MG63 (cell line): ENCODE measurements around the gene EHD4. TPM values are rescaled to one million over a fixed set of nuclear protein-coding genes. Genes with fewer than 3 reads are reported as not detected.

ENCODE experiments used
- DNase-seq: peaks from one replicate; pipeline ENCODE4 v3.0.0-alpha.2; 2020
- H3K27me3 ChIP-seq: fragments of 250-450 bp; sonication (Bioruptor Pico); 2 replicates; pipeline ENCODE4 v1.5.1; 2020; ENCODE audit warnings: mild to moderate bottlenecking, moderate library complexity
- H3K36me3 ChIP-seq: fragments of 250-450 bp; sonication (Bioruptor Pico); 2 replicates; pipeline ENCODE4 v1.5.1; 2020; ENCODE audit warnings: mild to moderate bottlenecking, moderate library complexity
- H3K4me3 ChIP-seq: fragments of 250-450 bp; sonication (Bioruptor Pico); 2 replicates; pipeline ENCODE4 v1.5.1; 2020; ENCODE audit warnings: mild to moderate bottlenecking, moderate library complexity
- H3K9me3 ChIP-seq: fragments of 250-450 bp; sonication (Bioruptor Pico); 2 replicates; pipeline ENCODE4 v1.5.1; 2020; ENCODE audit warnings: mild to moderate bottlenecking, moderate library complexity
- total RNA-seq: library from RNA; depleted of rRNA; stranded (reverse); fragments of >200 nt; shearing (Covaris generic); gene quantifications from 2 replicates; pipeline ENCODE4 v1.2.3, GENCODE V29; 2014; ENCODE audit warnings: low replicate concordance

Gene EHD4
- total RNA-seq, 1 experiment from 2014 or later, result 15.9 TPM

DNA sequence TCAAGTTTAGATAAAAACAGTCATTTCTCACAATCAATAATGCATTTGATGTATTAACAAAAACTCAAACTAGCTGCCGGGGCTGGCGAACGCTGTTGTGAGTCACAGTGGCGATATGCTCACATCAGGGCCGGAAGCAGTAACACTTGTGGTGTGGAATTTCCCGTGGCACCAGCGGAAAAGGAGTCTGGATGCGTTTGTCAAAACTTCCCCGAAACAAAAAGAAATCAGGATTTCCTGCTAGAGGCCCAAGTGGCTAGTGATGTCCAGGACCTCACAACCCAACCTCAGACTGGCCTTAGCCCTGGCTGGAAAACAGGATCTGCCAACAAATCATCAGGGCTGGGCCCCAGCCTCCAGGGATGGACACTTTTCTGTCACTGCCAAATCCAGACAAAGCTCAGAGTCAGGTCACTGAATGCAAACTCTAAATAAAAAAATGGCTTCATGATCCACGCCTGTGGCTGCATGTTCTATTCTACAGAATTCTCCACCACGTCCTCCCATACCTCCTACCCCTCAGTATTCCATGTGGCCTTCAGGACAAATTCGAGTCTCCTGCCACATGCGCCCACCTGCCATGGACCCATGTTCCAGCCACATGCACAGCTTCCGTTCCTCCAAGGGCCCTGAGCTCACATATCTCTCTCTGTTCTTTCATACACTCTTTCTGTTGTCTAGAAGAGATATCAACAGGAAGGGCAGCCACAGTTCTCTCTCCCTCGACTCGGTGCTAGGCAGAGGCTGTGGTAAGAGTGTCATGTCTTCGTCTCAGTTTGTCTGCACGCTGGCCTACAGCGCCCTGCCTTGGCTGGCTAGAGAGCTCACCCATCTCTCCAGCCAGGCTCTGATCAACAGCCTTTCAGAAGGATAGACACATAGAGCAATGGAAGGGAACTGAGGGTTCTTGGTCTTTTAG, 35.4 kb downstream of the EHD4 start:
- Histone ChIP-seq H3K9me3 (no peaks in the 10 kb centered on the region), H3K4me3 (no peak overlapping the region), H3K36me3 (peaks cover 74% of the 10 kb centered on the region), H3K27me3 (no peaks in the 10 kb centered on the region)
- no peak for DNase-seq

DNA sequence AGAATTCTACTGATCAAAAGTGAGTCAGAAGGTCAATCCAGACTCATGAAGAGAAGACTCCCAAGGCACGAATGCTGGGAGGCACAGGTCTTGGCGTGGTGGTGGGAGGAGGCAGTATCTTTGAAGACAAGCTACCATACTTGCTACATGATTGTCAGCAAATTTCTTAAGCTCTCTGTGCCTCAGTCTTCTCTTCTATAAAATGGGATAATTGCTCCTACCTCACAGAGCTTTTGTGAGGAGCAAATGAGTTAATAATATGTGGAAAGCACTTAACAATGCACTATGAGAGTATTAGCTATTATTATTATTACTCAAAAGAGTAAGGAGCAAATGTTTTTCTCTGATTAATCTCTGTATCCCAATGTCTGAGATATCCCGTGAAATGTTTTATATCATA, 36.2 kb downstream of the EHD4 start:
- no peak for DNase-seq
- H3K9me3 ChIP-seq, result no peaks in the 10 kb centered on the region

DNA sequence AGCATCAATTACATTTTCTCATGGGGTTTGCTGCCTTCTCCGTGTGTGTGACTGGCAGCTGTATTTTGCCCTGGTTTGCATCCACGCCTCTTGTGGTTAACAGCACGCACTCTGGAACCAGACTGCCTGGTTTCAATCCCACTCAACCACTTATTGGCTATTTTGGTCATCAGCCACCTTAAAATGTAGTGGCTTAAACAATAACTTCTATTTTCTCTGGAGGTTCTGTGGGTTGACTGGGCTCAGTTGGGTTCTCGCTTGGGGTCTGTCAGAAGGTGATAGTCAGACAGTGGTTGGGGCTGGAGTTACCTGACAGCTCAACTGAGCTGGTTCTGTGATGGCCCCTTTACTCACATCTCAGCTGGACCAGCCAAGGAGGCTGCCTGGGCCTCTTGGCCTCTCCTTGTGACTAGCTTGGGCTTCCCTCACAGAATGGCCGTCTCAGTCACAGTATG, 36.8 kb downstream of the EHD4 start:
- Histone ChIP-seq H3K36me3 (peaks cover 64% of the 10 kb centered on the region), H3K4me3 (no peak overlapping the region), H3K9me3 (no peaks in the 10 kb centered on the region), H3K27me3 (no peaks in the 10 kb centered on the region)
- DNase-seq, result peak; percentile 20

More for the DNA sequence above, 36.2 kb downstream of the EHD4 start:
- Histone ChIP-seq H3K36me3 (peaks cover 69% of the 10 kb centered on the region), H3K4me3 (no peak overlapping the region), H3K27me3 (no peaks in the 10 kb centered on the region)

DNA sequence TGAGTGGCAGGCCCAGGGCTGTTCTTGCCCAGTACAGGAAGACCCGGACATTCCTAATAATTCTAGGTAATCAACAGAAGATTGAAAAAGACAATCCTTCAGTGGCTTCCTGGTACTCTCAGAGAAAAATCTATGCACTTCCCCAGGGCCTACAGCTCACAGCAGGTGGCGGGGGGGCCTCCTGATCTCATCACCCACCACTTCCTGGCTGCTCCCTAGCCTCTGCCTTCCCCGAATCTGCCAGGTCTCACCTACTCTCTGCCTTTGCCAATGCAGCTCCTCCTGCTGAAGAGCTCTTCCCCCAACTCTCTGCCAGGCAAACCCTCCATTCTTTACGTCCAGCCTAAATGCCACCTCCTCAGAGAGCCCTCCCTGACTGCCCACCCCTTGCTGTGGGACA, 37.5 kb downstream of the EHD4 start:
- DNase-seq, result peak; percentile 86
- Histone ChIP-seq H3K27me3 (no peaks in the 10 kb centered on the region), H3K9me3 (no peaks in the 10 kb centered on the region), H3K36me3 (peaks cover 58% of the 10 kb centered on the region), H3K4me3 (no peak overlapping the region)

DNA sequence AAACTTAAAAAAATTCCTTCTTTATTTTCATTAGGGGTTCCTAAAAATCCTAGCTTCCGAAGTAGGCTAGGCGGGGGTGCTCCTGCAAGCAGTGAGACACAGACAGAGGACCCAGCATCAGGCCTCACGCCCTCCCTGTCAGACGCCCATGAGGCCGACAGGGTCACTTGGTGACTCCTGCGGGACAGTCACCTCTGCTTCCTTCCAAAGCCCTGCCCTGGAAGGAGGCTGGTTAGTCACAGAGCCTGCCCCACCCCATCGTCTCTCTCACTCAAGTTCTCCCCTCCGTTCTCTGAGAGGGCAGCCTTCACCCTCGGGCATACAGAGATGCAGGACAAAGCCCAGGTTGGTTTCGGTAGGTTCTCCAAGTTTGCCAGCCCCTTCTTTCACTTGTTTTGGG, 38.6 kb downstream of the EHD4 start:
- Histone ChIP-seq H3K27me3 (no peaks in the 10 kb centered on the region), H3K9me3 (no peaks in the 10 kb centered on the region), H3K36me3 (peaks cover 60% of the 10 kb centered on the region), H3K4me3 (no peak overlapping the region)
- peak; percentile 43 for DNase-seq

DNA sequence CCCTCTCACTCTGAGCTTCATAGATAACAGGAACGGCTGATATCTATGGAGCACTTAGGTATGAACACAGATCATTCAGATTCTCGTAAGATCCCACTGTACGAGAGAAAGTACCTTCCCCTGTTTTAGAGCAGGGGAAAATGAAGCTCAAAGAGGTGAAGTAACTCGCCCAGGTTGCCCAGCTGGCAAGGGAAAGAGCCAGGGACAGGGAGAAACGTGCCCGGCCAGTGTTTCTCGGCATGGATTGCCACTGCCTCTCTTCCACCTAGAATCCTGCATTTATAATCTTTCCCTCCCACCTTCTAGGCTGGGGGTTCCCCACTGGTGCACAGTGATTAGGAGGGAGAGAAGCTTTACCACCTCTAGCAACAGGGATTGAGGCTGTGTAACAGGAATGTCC, 39.0 kb downstream of the EHD4 start:
- Histone ChIP-seq H3K36me3 (peaks cover 59% of the 10 kb centered on the region), H3K27me3 (no peaks in the 10 kb centered on the region), H3K4me3 (no peak overlapping the region), H3K9me3 (no peaks in the 10 kb centered on the region)
- DNase-seq, result no peak

DNA sequence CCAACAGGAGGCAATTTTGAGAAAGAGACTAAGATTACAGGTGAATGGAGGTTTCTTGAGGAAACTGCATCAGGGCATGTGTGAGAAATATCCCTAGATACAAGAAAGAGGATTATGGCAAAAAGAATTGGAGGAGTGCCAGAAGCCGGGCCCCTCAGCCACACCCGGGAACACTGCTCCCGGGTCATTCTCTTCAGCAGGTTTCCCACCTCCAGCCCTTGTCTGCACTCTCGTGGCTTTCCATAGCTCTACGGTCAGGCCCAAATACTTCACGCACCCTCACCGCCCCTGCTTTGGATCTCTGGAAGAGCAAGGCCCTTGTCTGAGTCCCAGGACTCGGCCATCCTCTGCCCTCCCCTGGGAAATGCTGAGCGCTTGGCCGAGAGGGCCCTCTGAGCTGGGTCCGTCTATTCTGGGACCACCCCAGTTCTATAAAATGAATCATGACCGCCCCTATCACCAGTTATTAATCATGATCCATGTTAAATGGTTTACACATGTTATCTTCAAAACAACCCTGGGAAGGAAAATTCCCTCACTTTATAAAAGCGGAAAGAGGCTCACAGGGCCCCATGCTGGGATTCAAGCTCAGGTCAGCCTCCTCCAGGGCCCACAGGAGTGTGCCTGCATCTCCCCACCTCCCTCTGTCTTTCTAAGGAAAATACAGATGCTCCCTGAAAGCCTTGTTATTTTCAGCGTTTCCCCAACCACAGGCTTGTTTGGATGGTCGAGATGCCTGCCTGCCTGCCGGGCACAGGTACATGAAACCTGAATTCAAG, 39.7 kb downstream of the EHD4 start:
- DNase-seq, result no peak
- no peaks in the 10 kb centered on the region for H3K27me3 ChIP-seq
- H3K36me3 ChIP-seq, result peaks cover 59% of the 10 kb centered on the region
- no peak overlapping the region for H3K4me3 ChIP-seq
- no peaks in the 10 kb centered on the region for H3K9me3 ChIP-seq

DNA sequence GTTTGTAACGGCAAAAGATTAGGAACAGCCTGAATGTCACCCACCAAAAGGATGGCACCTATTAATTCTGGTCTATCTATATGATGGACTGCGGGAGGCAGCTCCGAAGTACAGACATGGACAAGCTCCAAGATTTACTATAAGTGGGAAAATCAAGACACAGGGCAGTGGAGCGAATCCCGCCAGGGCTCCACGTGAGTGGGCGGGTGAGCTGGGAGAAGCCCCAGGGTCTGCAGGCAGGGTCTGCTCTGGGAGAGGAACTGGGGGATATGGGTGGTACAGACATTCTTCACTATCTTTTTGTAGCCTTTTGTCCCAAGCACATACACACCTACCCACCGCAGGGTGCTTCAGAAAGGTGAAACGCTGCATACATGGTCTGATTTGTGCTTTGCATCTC, 40.3 kb downstream of the EHD4 start:
- Histone ChIP-seq H3K36me3 (peaks cover 59% of the 10 kb centered on the region), H3K4me3 (no peak overlapping the region)
- no peak for DNase-seq

DNA sequence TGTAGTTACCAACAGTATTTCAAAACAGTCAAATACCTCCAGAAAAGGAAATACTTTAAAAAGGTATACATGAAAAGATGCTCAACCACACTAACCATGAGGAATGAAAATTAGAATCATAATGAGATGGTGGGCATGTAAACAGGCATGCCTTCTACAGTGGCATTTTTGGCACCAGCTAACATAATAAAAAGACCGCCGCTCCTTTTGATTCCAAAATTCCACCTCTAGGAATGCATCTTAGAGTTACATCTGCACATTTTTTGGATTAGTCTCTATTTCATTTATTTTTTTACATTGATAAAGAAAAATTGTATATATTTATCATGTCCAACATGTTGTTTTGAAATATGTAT, 41.5 kb downstream of the EHD4 start:
- Histone ChIP-seq H3K27me3 (no peaks in the 10 kb centered on the region), H3K4me3 (no peak overlapping the region), H3K9me3 (no peaks in the 10 kb centered on the region), H3K36me3 (peaks cover 52% of the 10 kb centered on the region)
- DNase-seq, result peak; percentile 52

More for the DNA sequence above, 40.3 kb downstream of the EHD4 start:
- Histone ChIP-seq H3K9me3 (no peaks in the 10 kb centered on the region), H3K27me3 (no peaks in the 10 kb centered on the region)

DNA sequence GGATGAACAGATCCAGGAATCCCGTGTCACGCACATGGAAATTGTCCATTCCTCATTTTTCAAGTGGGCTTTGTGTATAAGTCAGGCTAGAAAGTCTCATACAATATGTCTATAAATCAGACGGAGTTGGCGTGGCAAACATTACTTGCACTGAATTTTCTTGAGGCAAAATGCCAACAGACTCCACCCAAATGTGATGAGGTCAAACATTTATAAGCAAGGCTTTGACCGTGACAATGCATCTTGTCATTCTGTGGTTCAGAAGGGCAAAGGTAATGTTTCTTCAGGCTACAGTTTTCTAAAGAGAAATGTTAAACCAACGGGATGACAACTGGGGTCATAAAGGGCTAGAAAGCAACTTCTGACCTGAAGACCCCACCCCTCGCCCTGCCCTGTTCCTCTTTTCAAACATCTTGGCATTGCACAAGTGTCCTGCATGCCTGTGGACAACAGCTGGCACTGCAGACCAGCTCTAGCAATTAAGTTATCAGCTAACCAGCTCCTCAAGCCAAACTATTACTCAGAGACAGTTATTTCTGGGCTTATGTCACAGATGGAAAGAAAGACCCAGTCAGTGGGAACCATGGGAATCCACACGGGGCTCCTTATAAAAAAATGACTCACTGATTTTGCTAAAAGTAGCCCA, 42.0 kb downstream of the EHD4 start:
- no peaks in the 10 kb centered on the region for H3K9me3 ChIP-seq
- peak; percentile 94 for DNase-seq
- H3K36me3 ChIP-seq, result peaks cover 52% of the 10 kb centered on the region
- no peak overlapping the region for H3K4me3 ChIP-seq
- H3K27me3 ChIP-seq, result no peaks in the 10 kb centered on the region

DNA sequence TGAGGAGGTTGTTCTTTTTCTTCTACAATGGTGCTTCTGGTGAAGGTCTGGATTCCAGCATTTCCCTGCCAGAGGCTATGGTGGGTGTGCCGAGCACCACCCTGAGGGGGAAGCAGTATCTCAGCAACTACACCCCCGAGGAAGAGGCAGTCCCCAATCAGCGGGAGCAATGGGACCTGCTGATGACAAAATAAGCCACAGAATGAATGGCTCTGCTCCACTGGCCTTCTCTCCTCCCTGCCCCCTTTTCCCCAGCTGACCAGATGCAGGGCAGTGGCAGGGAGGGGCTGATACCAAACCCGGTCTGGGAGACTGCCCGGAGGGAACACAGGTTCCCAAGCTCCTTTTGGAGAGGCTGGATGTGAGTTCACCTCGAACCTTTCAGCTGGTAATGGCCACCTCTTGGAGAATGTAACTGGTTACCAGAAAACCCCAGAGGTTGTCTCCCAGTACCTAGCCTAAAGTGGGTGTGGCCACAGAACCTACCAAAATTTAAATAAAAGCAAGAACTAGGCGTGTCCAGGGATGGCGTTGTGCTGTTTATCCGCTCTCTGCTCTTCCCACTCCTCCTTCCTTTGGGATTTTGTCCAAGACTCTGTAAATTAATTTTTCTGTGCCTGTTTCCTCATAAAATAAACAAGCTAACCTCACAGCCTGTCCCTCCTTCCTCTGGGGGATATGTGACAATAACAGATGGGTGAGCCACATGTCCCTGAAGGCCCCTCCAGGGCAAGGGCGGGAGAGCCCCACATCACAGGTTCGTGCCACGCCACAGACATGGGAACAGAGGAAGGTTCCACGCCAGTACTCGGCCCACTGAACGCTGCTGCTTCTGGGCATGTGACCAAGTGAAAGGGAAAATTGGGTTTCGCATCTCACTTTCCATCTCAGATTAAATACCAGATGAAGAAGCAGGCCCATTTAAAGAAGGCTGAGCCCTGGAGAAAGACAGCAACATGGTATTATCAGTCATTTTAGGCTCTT, 43.4 kb downstream of the EHD4 start:
- Histone ChIP-seq H3K36me3 (peaks cover 58% of the 10 kb centered on the region), H3K27me3 (no peaks in the 10 kb centered on the region), H3K4me3 (no peak overlapping the region), H3K9me3 (no peaks in the 10 kb centered on the region)
- DNase-seq, result no peak

DNA sequence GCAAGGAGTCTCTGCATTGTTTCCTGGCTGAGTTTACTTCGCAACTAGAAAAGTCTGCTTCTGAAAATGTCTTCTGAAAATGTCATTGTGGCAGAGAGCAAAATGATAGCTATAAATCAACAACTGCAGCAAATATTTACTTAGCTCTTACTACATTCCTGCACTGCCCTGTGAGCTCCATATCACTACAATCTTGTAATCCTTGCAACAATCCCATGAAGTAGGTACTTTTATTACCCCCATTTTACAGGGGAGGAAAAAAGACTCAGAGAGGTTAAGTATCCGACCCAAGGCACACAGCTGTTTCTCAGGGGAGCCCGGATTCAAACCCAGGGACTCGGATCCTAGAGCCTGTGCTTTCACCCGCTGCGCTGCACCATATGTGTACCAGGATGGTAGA, 44.3 kb downstream of the EHD4 start:
- no peaks in the 10 kb centered on the region for H3K27me3 ChIP-seq
- no peak for DNase-seq
- no peaks in the 10 kb centered on the region for H3K9me3 ChIP-seq
- peaks cover 63% of the 10 kb centered on the region for H3K36me3 ChIP-seq
- H3K4me3 ChIP-seq, result no peak overlapping the region

DNA sequence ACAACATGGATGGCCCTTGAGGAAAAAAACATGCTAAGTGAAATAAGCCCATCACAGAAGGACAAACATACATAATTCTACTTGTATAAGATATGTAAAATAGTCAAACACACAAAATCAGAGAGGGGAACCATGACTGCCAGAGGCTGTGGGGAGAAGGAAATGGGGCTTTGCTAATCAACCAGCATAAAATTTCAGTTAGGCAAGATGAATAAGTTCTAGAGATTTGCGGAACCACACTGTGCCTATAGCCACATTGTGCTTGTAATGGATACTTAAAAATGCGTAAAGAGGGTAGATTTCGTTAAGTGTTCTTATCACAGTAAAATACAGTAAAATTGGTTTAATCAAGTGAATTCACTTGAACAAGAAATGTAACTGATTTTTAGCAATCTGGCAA, 44.8 kb downstream of the EHD4 start:
- no peak for DNase-seq
- Histone ChIP-seq H3K9me3 (no peaks in the 10 kb centered on the region), H3K4me3 (no peak overlapping the region), H3K36me3 (peaks cover 62% of the 10 kb centered on the region), H3K27me3 (no peaks in the 10 kb centered on the region)

DNA sequence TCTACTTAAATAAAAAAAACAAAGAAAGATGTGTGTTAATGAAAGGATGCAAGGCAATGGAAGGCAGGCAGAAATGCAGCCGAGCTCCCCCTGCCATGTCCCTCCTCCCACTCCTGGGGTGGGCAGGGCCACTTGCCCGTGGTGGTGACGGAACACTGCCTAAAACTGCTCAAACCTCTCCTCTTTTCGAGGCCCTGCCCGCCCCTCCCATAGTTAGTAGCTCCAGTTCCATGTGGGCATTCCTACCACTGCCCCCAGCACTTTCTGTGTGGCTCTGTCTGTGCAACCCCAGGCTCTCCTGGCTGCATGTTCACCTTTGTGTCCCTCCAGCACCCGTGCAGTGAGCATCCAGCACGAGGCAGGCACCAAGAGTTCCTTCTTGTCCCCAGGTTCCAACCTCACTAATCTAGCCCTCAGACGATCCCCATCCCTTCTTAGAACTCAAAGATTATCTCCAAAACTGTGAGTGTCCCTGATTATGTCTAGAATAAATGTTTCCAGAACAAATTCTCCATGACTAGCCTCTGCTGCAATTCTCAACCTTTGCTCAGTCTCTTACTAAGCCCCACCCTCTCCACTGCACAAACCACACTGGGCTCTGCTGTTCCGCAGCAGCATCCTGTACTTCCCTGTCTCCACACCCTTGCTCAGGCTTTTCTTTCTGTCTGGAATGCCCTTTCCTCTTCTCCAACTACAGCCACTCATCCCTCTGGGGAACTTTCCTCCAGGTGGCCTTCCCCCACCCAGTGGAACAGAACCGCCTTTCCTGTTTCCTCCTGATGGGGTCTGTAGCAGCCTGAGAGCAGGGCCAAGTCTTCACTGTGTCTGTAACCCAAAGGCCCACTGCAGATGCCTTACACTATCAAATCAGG, 45.9 kb downstream of the EHD4 start:
- Histone ChIP-seq H3K9me3 (no peaks in the 10 kb centered on the region), H3K27me3 (no peaks in the 10 kb centered on the region), H3K36me3 (peaks cover 61% of the 10 kb centered on the region), H3K4me3 (no peak overlapping the region)
- no peak for DNase-seq

DNA sequence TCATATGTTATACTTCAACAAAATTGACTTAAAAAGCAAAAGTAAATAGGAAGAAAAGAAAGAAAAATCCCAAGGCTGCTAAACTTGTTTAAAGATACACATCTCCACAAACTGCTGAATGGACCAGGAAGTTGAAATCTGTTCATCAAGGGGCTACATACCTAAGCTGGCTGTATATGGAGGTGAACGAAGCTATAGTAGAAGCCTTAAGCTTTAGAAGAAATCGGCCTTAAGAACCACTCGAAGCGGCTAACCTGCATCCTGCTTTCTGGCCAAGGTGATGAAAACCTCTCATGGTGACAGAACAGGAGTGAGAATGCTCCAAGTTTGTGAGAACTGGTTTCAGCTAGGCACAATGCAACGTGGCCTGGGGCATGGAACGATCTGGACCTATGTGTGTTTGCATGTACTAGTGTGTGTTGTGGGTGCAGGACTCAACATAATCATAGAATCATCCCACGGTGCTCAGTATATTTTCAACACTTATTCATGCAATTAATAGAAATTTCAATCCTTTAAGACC, 47.2 kb downstream of the EHD4 start:
- DNase-seq, result no peak

More for the DNA sequence above, 47.2 kb downstream of the EHD4 start:
- no peaks in the 10 kb centered on the region for H3K27me3 ChIP-seq
- H3K36me3 ChIP-seq, result peaks cover 71% of the 10 kb centered on the region
- no peak overlapping the region for H3K4me3 ChIP-seq
- H3K9me3 ChIP-seq, result no peaks in the 10 kb centered on the region
